ENCODE results near the gene MRPS23. TPM values are rescaled to one million over a fixed set of nuclear protein-coding genes. Genes with fewer than 3 reads are reported as not detected.

MRPS23 gene
- total and polyA plus RNA-seq, 2 of the 13 experiments (the other 11 are each of a cell fraction or from before 2014, with no cell fraction given) = 63.2 to 181 TPM

GRCh38 chr17:57838453-57838852 lies 11.4 kb downstream of the MRPS23 start (continued):
- peak; percentile 77; the same call in 1 of the 2 replicates for TF ChIP-seq POGZ (CRISPR knock-in tag; IDR thresholded peaks at IDR 0.05)
- TF ChIP-seq SNAI1 (CRISPR knock-in tag; IDR thresholded peaks at IDR 0.05; ENCODE audit: borderline replicate concordance) = peak; percentile 29; the same call in 1 of the 2 replicates
- no peak for TF ChIP-seq ZNF276 (CRISPR knock-in tag; IDR thresholded peaks at IDR 0.05; ENCODE audit: low read depth)
- no peak for TF ChIP-seq ZNF670 (CRISPR knock-in tag; IDR thresholded peaks at IDR 0.05; ENCODE audit: borderline replicate concordance)
- TF ChIP-seq ZNF570 (CRISPR knock-in tag; IDR thresholded peaks at IDR 0.05; ENCODE audit: borderline replicate concordance) = no peak
- TF ChIP-seq, protein P1, sequence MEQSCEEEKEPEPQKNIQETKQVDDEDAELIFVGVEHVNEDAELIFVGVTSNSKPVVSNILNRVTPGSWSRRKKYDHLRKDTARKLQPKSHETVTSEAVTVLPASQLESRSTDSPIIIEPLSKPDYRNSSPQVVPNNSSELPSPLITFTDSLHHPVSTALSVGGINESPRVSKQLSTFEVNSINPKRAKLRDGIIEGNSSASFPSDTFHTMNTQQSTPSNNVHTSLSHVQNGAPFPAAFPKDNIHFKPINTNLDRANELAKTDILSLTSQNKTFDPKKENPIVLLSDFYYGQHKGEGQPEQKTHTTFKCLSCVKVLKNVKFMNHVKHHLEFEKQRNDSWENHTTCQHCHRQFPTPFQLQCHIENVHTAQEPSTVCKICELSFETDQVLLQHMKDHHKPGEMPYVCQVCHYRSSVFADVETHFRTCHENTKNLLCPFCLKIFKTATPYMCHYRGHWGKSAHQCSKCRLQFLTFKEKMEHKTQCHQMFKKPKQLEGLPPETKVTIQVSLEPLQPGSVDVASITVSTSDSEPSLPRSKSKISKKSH (CRISPR knock-in tag; IDR thresholded peaks at IDR 0.05; ENCODE audit: borderline replicate concordance) = no peak
- TF ChIP-seq TCF7 (IDR thresholded peaks at IDR 0.05; ENCODE audit: low read depth) = peak; percentile 69
- TF ChIP-seq ZNF17 (CRISPR knock-in tag; IDR thresholded peaks at IDR 0.05) = no peak
- TF ChIP-seq, protein P2, sequence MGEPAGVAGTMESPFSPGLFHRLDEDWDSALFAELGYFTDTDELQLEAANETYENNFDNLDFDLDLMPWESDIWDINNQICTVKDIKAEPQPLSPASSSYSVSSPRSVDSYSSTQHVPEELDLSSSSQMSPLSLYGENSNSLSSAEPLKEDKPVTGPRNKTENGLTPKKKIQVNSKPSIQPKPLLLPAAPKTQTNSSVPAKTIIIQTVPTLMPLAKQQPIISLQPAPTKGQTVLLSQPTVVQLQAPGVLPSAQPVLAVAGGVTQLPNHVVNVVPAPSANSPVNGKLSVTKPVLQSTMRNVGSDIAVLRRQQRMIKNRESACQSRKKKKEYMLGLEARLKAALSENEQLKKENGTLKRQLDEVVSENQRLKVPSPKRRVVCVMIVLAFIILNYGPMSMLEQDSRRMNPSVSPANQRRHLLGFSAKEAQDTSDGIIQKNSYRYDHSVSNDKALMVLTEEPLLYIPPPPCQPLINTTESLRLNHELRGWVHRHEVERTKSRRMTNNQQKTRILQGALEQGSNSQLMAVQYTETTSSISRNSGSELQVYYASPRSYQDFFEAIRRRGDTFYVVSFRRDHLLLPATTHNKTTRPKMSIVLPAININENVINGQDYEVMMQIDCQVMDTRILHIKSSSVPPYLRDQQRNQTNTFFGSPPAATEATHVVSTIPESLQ (CRISPR knock-in tag; conservative IDR thresholded peaks at IDR 0.05) = no peak
- no peak for TF ChIP-seq ZNF790 (CRISPR knock-in tag; IDR thresholded peaks at IDR 0.05; ENCODE audit: borderline replicate concordance)
- no peak for TF ChIP-seq ZNF816 (CRISPR knock-in tag; IDR thresholded peaks at IDR 0.05; ENCODE audit: borderline replicate concordance)
- TF ChIP-seq ZNF33B (CRISPR knock-in tag; IDR thresholded peaks at IDR 0.05) = no peak
- TF ChIP-seq BORCS8-MEF2B (CRISPR knock-in tag; IDR thresholded peaks at IDR 0.05) = peak; percentile 57; the same call in 1 of the 2 replicates
- no peak for TF ChIP-seq IKZF1 (IDR thresholded peaks at IDR 0.05)
- TF ChIP-seq, protein P3, sequence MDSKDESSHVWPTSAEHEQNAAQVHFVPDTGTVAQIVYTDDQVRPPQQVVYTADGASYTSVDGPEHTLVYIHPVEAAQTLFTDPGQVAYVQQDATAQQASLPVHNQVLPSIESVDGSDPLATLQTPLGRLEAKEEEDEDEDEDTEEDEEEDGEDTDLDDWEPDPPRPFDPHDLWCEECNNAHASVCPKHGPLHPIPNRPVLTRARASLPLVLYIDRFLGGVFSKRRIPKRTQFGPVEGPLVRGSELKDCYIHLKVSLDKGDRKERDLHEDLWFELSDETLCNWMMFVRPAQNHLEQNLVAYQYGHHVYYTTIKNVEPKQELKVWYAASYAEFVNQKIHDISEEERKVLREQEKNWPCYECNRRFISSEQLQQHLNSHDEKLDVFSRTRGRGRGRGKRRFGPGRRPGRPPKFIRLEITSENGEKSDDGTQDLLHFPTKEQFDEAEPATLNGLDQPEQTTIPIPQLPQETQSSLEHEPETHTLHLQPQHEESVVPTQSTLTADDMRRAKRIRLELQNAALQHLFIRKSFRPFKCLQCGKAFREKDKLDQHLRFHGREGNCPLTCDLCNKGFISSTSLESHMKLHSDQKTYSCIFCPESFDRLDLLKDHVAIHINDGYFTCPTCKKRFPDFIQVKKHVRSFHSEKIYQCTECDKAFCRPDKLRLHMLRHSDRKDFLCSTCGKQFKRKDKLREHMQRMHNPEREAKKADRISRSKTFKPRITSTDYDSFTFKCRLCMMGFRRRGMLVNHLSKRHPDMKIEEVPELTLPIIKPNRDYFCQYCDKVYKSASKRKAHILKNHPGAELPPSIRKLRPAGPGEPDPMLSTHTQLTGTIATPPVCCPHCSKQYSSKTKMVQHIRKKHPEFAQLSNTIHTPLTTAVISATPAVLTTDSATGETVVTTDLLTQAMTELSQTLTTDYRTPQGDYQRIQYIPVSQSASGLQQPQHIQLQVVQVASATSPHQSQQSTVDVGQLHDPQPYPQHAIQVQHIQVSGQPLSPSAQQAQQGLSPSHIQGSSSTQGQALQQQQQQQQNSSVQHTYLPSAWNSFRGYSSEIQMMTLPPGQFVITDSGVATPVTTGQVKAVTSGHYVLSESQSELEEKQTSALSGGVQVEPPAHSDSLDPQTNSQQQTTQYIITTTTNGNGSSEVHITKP (CRISPR knock-in tag; IDR thresholded peaks at IDR 0.05; ENCODE audit: low read depth) = peak; percentile 60; the same call in 1 of the 2 replicates
- no peak for TF ChIP-seq POLR2A (IDR thresholded peaks at IDR 0.05; ENCODE audit: insufficient read depth in 1 of 2, low read depth in 2 of 2, low read length in 2 of 2)
- TF ChIP-seq ZNF282 (IDR thresholded peaks at IDR 0.05; ENCODE audit: partially characterized antibody) = no peak
- TF ChIP-seq, protein P4, sequence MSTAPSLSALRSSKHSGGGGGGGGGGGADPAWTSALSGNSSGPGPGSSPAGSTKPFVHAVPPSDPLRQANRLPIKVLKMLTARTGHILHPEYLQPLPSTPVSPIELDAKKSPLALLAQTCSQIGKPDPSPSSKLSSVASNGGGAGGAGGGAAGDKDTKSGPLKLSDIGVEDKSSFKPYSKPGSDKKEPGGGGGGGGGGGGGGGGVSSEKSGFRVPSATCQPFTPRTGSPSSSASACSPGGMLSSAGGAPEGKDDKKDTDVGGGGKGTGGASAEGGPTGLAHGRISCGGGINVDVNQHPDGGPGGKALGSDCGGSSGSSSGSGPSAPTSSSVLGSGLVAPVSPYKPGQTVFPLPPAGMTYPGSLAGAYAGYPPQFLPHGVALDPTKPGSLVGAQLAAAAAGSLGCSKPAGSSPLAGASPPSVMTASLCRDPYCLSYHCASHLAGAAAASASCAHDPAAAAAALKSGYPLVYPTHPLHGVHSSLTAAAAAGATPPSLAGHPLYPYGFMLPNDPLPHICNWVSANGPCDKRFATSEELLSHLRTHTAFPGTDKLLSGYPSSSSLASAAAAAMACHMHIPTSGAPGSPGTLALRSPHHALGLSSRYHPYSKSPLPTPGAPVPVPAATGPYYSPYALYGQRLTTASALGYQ (CRISPR knock-in tag; IDR thresholded peaks at IDR 0.05) = no peak
- TF ChIP-seq JARID2 (CRISPR knock-in tag; IDR thresholded peaks at IDR 0.05; ENCODE audit: insufficient replicate concordance) = no peak
- TF ChIP-seq ZNF543 (CRISPR knock-in tag; IDR thresholded peaks at IDR 0.05) = peak; percentile 38; the same call in 1 of the 2 replicates

Data from HepG2 (cell line).